Neural progenitor cell (in vitro differentiated cells): ENCODE results near the gene NCKAP1. TPM values are rescaled to one million over a fixed set of nuclear protein-coding genes. Genes with fewer than 3 reads are reported as not detected.

ENCODE experiments used
- DNase-seq: peaks from one replicate; pipeline ENCODE4 v3.0.0-alpha.2; 2016; ENCODE audit warnings: low spot score
- H2AFZ ChIP-seq: fragments of 200-600 bp; sonication (generic); replicated peaks from 2 replicates; pipeline ENCODE4 v1.6.1; 2016; ENCODE audit warnings: antibody characterized with exemption
- H3F3A ChIP-seq: fragments of 200-600 bp; sonication (generic); 2 replicates; pipeline ENCODE4 v1.6.1; 2016; ENCODE audit warnings: antibody characterized with exemption, low read depth
- H3K27ac ChIP-seq: fragments of 200-600 bp; sonication (generic); 2 replicates; pipeline ENCODE4 v1.5.1; 2016; ENCODE audit warnings: mild to moderate bottlenecking
- H3K27me3 ChIP-seq: fragments of 200-600 bp; sonication (generic); 2 replicates; pipeline ENCODE4 v1.6.1; 2016; ENCODE audit warnings: mild to moderate bottlenecking, moderate library complexity
- H3K36me3 ChIP-seq: fragments of 200-600 bp; sonication (generic); 2 replicates; pipeline ENCODE4 v1.5.1; 2016
- H3K4me1 ChIP-seq: fragments of 200-600 bp; sonication (generic); 2 replicates; pipeline ENCODE4 v1.6.1; 2016; ENCODE audit warnings: mixed run types
- H3K4me2 ChIP-seq: fragments of 200-600 bp; sonication (generic); 2 replicates; pipeline ENCODE4 v1.6.1; 2016
- H3K4me3 ChIP-seq: fragments of 200-600 bp; sonication (generic); 2 replicates; pipeline ENCODE4 v1.5.1; 2016
- H3K79me2 ChIP-seq: fragments of 200-600 bp; sonication (generic); 2 replicates; pipeline ENCODE4 v1.6.1; 2016; ENCODE audit warnings: low read depth
- H3K9ac ChIP-seq: fragments of 200-600 bp; sonication (generic); 2 replicates; pipeline ENCODE4 v1.6.1; 2016
- H3K9me3 ChIP-seq: fragments of 200-600 bp; sonication (generic); 2 replicates; pipeline ENCODE4 v1.5.1; 2016; ENCODE audit warnings: low read depth
- H4K20me1 ChIP-seq: fragments of 200-600 bp; sonication (generic); 2 replicates; pipeline ENCODE4 v1.6.1; 2016; ENCODE audit warnings: low read depth
- H3K27ac Mint-ChIP-seq: 3 replicates; pipeline ENCODE4 v1.8.0; 2021; ENCODE audit warnings: mixed read lengths
- H3K27me3 Mint-ChIP-seq: 2 replicates; pipeline ENCODE4 v1.8.0; 2022; ENCODE audit warnings: low read depth, mild to moderate bottlenecking, inconsistent platforms, moderate library complexity, mixed read lengths; ENCODE audit not compliant: insufficient read depth
- H3K36me3 Mint-ChIP-seq: 3 replicates; pipeline ENCODE4 v1.8.0; 2021; ENCODE audit warnings: mixed read lengths
- H3K4me1 Mint-ChIP-seq: 3 replicates; pipeline ENCODE4 v1.8.0; 2021; ENCODE audit warnings: mixed read lengths
- H3K4me3 Mint-ChIP-seq: 3 replicates; pipeline ENCODE4 v1.8.0; 2021; ENCODE audit warnings: mild to moderate bottlenecking, moderate library complexity, mixed read lengths
- H3K9me3 Mint-ChIP-seq: 3 replicates; pipeline ENCODE4 v1.8.0; 2020; ENCODE audit warnings: mixed read lengths
- EZH2 ChIP-seq: fragments of 200-600 bp; sonication (generic); IDR thresholded peaks from 2 replicates; pipeline ENCODE4 v1.6.1; 2017; ENCODE audit warnings: antibody characterized with exemption, mild to moderate bottlenecking, moderate library complexity
- EZH2phosphoT487 ChIP-seq: fragments of 200-600 bp; sonication (generic); IDR thresholded peaks from 2 replicates; pipeline ENCODE4 v1.6.1; 2017; ENCODE audit warnings: antibody characterized with exemption
- total RNA-seq: library from RNA; depleted of rRNA; stranded (reverse); fragments of >200 nt; gene quantifications from 2 replicates; pipeline ENCODE4 v1.2.3, GENCODE V29; 2015; ENCODE audit warnings: low replicate concordance
- TF ChIP-seq, protein P1 (sequence below): fragments of 200-600 bp; sonication (generic); IDR thresholded peaks from 2 replicates; pipeline ENCODE4 v1.5.1; 2017; ENCODE audit warnings: antibody characterized with exemption, mild to moderate bottlenecking

NCKAP1 gene
- total RNA-seq, 1 donor from 2014 or later, result 164 TPM

DNA sequence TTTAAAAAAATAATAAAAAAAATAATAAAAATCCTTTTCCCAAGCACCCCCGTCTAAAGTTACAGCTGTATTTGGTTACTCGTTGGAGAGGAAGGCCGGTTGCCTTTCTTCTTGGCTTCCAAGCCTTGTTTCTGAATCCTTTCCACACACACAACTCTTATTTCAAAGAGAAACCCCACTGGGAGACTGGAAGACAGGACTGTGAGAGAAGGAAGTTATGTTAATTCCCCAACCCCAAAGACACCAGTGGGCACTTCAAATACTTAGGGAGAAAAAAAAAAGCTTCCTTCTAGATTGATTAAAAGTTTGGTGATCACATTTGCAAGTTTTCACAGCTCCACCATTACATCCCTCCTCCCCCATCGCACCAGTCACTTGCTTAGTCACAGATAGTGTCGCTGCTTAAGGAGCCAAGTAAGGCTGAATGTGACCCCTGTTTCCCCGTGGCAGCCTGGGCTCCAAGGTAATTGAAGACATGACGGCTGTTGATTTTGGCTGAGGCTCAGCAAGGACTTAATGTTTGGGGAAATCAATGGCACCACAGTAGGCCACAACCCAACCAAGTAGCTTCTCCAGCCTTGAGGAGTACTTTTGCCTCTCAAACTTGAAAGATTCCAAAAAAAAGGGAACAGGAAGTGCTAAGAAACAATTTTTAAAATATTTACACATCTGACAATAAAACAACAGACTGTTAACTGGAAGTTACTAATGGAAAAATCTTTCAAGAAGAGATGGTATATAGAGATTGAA is 131.0 kb downstream of the NCKAP1 start:
- Histone ChIP-seq H2AFZ (no peak overlapping the region), H3K36me3 (no peaks in the 10 kb centered on the region), H3K79me2 (no peaks in the 10 kb centered on the region), H3K9me3 (no peaks in the 10 kb centered on the region), H3K27ac (peak overlapping the region; percentile 87), H3K9ac (no peak overlapping the region), H3K4me2 (peak overlapping the region; percentile 66), H3K4me1 (peaks cover 16% of the 10 kb centered on the region), H4K20me1 (no peaks in the 10 kb centered on the region), H3F3A (peaks cover 18% of the 10 kb centered on the region), H3K4me3 (no peak overlapping the region), H3K27me3 (no peaks in the 10 kb centered on the region)
- Mint-ChIP-seq H3K36me3 (peaks cover 30% of the 10 kb centered on the region), H3K4me3 (peak overlapping the region; percentile 50), H3K9me3 (peaks cover 12% of the 10 kb centered on the region), H3K27ac (peak overlapping the region; percentile 91), H3K27me3 (no peaks in the 10 kb centered on the region), H3K4me1 (peaks cover 40% of the 10 kb centered on the region)
- peak; percentile 70 for DNase-seq
- TF ChIP-seq, protein P1, sequence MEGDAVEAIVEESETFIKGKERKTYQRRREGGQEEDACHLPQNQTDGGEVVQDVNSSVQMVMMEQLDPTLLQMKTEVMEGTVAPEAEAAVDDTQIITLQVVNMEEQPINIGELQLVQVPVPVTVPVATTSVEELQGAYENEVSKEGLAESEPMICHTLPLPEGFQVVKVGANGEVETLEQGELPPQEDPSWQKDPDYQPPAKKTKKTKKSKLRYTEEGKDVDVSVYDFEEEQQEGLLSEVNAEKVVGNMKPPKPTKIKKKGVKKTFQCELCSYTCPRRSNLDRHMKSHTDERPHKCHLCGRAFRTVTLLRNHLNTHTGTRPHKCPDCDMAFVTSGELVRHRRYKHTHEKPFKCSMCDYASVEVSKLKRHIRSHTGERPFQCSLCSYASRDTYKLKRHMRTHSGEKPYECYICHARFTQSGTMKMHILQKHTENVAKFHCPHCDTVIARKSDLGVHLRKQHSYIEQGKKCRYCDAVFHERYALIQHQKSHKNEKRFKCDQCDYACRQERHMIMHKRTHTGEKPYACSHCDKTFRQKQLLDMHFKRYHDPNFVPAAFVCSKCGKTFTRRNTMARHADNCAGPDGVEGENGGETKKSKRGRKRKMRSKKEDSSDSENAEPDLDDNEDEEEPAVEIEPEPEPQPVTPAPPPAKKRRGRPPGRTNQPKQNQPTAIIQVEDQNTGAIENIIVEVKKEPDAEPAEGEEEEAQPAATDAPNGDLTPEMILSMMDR, result no peak

DNA sequence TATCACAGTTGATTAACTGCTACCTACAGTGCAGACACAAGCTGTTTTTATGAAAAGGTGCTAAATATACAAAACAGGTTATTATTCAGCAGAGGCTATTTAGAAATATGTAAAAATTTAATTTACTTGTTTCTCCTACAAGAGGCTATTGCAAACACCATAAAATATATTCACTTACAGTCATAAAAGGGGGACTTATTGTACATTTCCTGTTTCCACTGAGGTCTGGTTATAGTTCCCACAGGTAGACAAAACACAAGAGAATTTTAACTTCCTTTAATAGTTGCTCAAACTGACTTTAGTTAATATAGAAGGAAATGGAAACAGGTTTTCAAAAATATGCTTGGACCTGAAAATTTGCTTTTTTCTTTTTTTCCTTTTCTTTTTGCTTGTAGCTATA is 131.8 kb downstream of the NCKAP1 start:
- no peaks in the 10 kb centered on the region for H3K79me2 ChIP-seq
- H3K9ac ChIP-seq, result no peak overlapping the region
- peak overlapping the region; percentile 66 for H3K4me2 ChIP-seq
- peak overlapping the region; percentile 2 for H3K27ac Mint-ChIP-seq
- no peak overlapping the region for H2AFZ ChIP-seq
- TF ChIP-seq EZH2, result no peak
- no peak for TF ChIP-seq EZH2phosphoT487
- TF ChIP-seq, protein P1, result no peak
- H3F3A ChIP-seq, result peaks cover 18% of the 10 kb centered on the region
- H3K4me3 ChIP-seq, result no peak overlapping the region
- H4K20me1 ChIP-seq, result no peaks in the 10 kb centered on the region
- no peaks in the 10 kb centered on the region for H3K9me3 ChIP-seq
- H3K27me3 Mint-ChIP-seq, result no peaks in the 10 kb centered on the region
- H3K9me3 Mint-ChIP-seq, result peaks cover 12% of the 10 kb centered on the region
- H3K36me3 Mint-ChIP-seq, result peaks cover 30% of the 10 kb centered on the region
- H3K36me3 ChIP-seq, result no peaks in the 10 kb centered on the region
- peak overlapping the region; percentile 87 for H3K27ac ChIP-seq
- H3K4me3 Mint-ChIP-seq, result no peak overlapping the region
- H3K27me3 ChIP-seq, result no peaks in the 10 kb centered on the region
- DNase-seq, result no peak
- H3K4me1 ChIP-seq, result peaks cover 16% of the 10 kb centered on the region
- peaks cover 32% of the 10 kb centered on the region for H3K4me1 Mint-ChIP-seq

DNA sequence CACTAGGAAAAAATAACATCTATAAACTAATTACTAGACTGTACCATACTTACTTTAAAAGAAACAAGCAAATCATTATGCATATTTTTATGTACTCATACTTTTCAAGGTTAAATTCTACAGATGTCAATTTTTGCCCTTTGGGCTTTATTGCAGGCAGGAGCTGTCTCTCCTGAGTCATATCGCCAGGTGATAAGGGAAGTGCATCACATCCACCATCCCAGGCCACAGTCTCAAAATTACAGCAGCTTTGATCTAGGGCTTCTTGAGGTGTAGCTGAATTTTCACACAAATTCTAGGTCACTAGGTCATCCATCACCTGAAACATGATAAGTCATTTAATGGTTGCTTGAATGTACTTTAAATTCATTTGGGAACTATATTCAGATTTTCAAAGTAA is 133.4 kb downstream of the NCKAP1 start:
- H3K36me3 Mint-ChIP-seq, result peaks cover 21% of the 10 kb centered on the region
- H2AFZ ChIP-seq, result no peak overlapping the region
- no peak overlapping the region for H3K4me3 ChIP-seq
- H3F3A ChIP-seq, result peaks cover 18% of the 10 kb centered on the region
- H3K9me3 Mint-ChIP-seq, result peaks cover 10% of the 10 kb centered on the region
- H3K9ac ChIP-seq, result no peak overlapping the region
- H3K79me2 ChIP-seq, result no peaks in the 10 kb centered on the region
- no peak overlapping the region for H3K4me3 Mint-ChIP-seq
- no peaks in the 10 kb centered on the region for H3K9me3 ChIP-seq
- TF ChIP-seq EZH2phosphoT487, result no peak
- TF ChIP-seq, protein P1, result no peak
- TF ChIP-seq EZH2, result no peak
- peaks cover 16% of the 10 kb centered on the region for H3K4me1 ChIP-seq
- no peaks in the 10 kb centered on the region for H3K27me3 Mint-ChIP-seq
- H3K4me2 ChIP-seq, result no peak overlapping the region
- peaks cover 25% of the 10 kb centered on the region for H3K4me1 Mint-ChIP-seq
- DNase-seq, result no peak
- no peak overlapping the region for H3K27ac ChIP-seq
- H3K27me3 ChIP-seq, result no peaks in the 10 kb centered on the region
- H4K20me1 ChIP-seq, result no peaks in the 10 kb centered on the region
- no peaks in the 10 kb centered on the region for H3K36me3 ChIP-seq
- H3K27ac Mint-ChIP-seq, result no peak overlapping the region
